Smooth muscle cell (in vitro differentiated cells): ENCODE results near the gene STK35. TPM values are rescaled to one million over a fixed set of nuclear protein-coding genes. Genes with fewer than 3 reads are reported as not detected.

Experiments used
- DNase-seq: peaks from one replicate; lab custom pipeline; 2025; ENCODE audit not compliant: unreplicated experiment; lab: John Stamatoyannopoulos, UW
- H2AFZ ChIP-seq: fragments of 200-600 bp; sonication (generic); 2 replicates; pipeline ENCODE4 v1.6.0; 2016; ENCODE audit warnings: antibody characterized with exemption, low read depth, mild to moderate bottlenecking
- H3F3A ChIP-seq: fragments of 200-600 bp; sonication (generic); 2 replicates; pipeline ENCODE4 v1.6.0; 2017; ENCODE audit warnings: antibody characterized with exemption, low read depth
- H3K27ac ChIP-seq: fragments of 200-600 bp; sonication (generic); 2 replicates; pipeline ENCODE4 v1.5.1; 2016; ENCODE audit warnings: low read depth, mild to moderate bottlenecking
- H3K27me3 ChIP-seq: fragments of 200-600 bp; sonication (generic); 2 replicates; pipeline ENCODE4 v1.6.1; 2016; ENCODE audit warnings: low read depth, mild to moderate bottlenecking
- H3K36me3 ChIP-seq: fragments of 200-600 bp; sonication (generic); 2 replicates; pipeline ENCODE4 v1.5.1; 2016; ENCODE audit warnings: low read depth
- H3K4me1 ChIP-seq: fragments of 200-600 bp; sonication (generic); 2 replicates; pipeline ENCODE4 v1.5.1; 2016; ENCODE audit warnings: low read depth
- H3K4me2 ChIP-seq: fragments of 200-600 bp; sonication (generic); 2 replicates; pipeline ENCODE4 v1.6.0; 2016; ENCODE audit warnings: mild to moderate bottlenecking
- H3K4me3 ChIP-seq: fragments of 200-600 bp; sonication (generic); 2 replicates; pipeline ENCODE4 v1.5.1; 2016; ENCODE audit warnings: mild to moderate bottlenecking
- H3K79me2 ChIP-seq: fragments of 200-600 bp; sonication (generic); 2 replicates; pipeline ENCODE4 v1.6.0; 2016; ENCODE audit warnings: low read depth, mild to moderate bottlenecking
- H3K9ac ChIP-seq: fragments of 200-600 bp; sonication (generic); 2 replicates; pipeline ENCODE4 v1.6.0; 2016; ENCODE audit warnings: low read depth
- H3K9me3 ChIP-seq: fragments of 200-600 bp; sonication (generic); replicated peaks from 2 replicates; pipeline ENCODE4 v1.5.1; 2016; ENCODE audit warnings: low read depth
- H4K20me1 ChIP-seq: fragments of 200-600 bp; sonication (generic); 2 replicates; pipeline ENCODE4 v1.6.0; 2016; ENCODE audit warnings: low read depth
- WGBS: methylation state at CpG from one replicate; pipeline ENCODE4 v1.1.7; 2016; ENCODE audit warnings: low lambda C conversion rate; 5-methylcytosine and 5-hydroxymethylcytosine counted together
- polyA plus RNA-seq: library from polyadenylated mRNA; unstranded; fragments of >200 nt; fragmentation: Nextera tagmentation; extraction: Ambion mirVana; gene quantifications from 2 replicates; pipeline ENCODE4 v1.2.1, GENCODE V29; 2016
- total RNA-seq: library from RNA; depleted of rRNA; stranded (reverse); fragments of >200 nt; gene quantifications from 2 replicates; pipeline ENCODE4 v1.2.3, GENCODE V29; 2014
- TF ChIP-seq, protein P1 (sequence below): fragments of 200-600 bp; sonication (generic); IDR thresholded peaks from 2 replicates; pipeline ENCODE4 v1.5.1; 2017; ENCODE audit warnings: borderline replicate concordance, mild to moderate bottlenecking, antibody characterized with exemption; ENCODE audit not compliant: insufficient read depth, poor library complexity, severe bottlenecking

Gene STK35
- total and polyA plus RNA-seq, 2 experiments from 2014 or later: 9.6 to 14.6 TPM

DNA sequence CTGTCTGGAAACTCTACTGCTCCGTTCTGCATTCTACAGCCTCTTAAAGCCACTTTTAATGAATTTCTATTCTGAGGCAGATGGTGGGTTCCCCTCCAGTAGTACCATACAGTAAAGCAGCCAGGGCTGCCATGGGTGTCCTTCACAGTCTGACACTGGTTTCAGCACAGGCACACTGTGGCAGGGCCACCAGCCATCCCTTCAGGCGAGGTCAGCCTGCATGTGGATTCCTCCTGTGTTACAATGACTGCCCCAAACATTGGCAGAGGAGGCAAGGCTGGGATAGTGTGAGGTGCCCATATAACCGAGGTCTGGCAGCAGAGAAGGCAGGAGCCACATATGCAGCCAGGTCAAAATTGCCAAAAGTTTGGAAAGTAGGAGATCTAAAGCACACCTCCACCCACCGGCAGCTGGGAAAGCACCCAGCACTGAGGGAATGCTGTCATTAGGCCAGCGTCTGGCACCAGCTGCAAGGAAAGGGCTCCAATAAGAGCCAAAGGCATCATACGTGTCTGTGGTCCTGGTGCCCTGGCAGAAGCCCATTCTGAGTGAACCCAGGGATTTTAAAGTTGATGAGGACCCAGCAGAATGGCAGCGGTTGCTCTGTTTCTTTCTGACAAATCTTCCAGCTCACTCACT is 24.0 kb downstream of the STK35 start:
- H3K79me2 ChIP-seq: peaks cover 96% of the 10 kb centered on the region
- H3K27me3 ChIP-seq: no peaks in the 10 kb centered on the region
- H3K36me3 ChIP-seq: no peaks in the 10 kb centered on the region
- no peak overlapping the region for H2AFZ ChIP-seq
- H3K27ac ChIP-seq: no peak overlapping the region
- 94% methylated on average over 7 of the region's 7 CpGs for WGBS
- no peak overlapping the region for H3K4me2 ChIP-seq
- no peak overlapping the region for H3K4me3 ChIP-seq
- peaks cover 88% of the 10 kb centered on the region for H4K20me1 ChIP-seq
- TF ChIP-seq, protein P1, sequence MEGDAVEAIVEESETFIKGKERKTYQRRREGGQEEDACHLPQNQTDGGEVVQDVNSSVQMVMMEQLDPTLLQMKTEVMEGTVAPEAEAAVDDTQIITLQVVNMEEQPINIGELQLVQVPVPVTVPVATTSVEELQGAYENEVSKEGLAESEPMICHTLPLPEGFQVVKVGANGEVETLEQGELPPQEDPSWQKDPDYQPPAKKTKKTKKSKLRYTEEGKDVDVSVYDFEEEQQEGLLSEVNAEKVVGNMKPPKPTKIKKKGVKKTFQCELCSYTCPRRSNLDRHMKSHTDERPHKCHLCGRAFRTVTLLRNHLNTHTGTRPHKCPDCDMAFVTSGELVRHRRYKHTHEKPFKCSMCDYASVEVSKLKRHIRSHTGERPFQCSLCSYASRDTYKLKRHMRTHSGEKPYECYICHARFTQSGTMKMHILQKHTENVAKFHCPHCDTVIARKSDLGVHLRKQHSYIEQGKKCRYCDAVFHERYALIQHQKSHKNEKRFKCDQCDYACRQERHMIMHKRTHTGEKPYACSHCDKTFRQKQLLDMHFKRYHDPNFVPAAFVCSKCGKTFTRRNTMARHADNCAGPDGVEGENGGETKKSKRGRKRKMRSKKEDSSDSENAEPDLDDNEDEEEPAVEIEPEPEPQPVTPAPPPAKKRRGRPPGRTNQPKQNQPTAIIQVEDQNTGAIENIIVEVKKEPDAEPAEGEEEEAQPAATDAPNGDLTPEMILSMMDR: no peak
- no peak overlapping the region for H3K9ac ChIP-seq
- no peaks in the 10 kb centered on the region for H3K9me3 ChIP-seq
- H3F3A ChIP-seq: no peaks in the 10 kb centered on the region
- DNase-seq: no peak
- H3K4me1 ChIP-seq: peaks cover 5% of the 10 kb centered on the region

DNA sequence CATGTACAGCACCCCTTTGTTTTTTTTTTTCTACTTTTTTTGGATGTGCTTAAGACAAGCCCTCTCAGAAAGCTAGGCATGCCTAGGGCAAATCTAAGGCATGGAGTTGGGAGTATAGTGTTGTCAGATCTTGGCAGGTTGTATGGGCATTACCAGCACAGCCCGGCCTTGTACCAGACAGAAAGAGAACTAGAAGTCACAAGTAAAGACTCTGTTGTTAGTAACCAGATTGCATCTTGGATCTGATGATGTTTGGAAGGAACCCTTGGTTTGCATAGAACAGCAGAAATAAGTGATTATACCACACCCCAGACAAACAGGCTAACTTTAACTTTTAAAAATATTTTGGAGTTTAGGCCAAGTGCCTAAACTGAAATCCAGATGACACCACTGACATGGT is 25.6 kb downstream of the STK35 start:
- no peaks in the 10 kb centered on the region for H3K27me3 ChIP-seq
- TF ChIP-seq, protein P1: no peak
- no peak overlapping the region for H3K9ac ChIP-seq
- H3K79me2 ChIP-seq: peaks cover 97% of the 10 kb centered on the region
- peaks cover 78% of the 10 kb centered on the region for H4K20me1 ChIP-seq
- 97% methylated on average over 1 of the region's 1 CpG for WGBS
- H3K4me1 ChIP-seq: peaks cover 21% of the 10 kb centered on the region
- no peak overlapping the region for H3K4me3 ChIP-seq
- no peaks in the 10 kb centered on the region for H3K36me3 ChIP-seq
- DNase-seq: no peak
- no peak overlapping the region for H3K4me2 ChIP-seq
- H3K9me3 ChIP-seq: no peaks in the 10 kb centered on the region
- H3K27ac ChIP-seq: no peak overlapping the region
- peaks cover 8% of the 10 kb centered on the region for H3F3A ChIP-seq
- H2AFZ ChIP-seq: no peak overlapping the region

DNA sequence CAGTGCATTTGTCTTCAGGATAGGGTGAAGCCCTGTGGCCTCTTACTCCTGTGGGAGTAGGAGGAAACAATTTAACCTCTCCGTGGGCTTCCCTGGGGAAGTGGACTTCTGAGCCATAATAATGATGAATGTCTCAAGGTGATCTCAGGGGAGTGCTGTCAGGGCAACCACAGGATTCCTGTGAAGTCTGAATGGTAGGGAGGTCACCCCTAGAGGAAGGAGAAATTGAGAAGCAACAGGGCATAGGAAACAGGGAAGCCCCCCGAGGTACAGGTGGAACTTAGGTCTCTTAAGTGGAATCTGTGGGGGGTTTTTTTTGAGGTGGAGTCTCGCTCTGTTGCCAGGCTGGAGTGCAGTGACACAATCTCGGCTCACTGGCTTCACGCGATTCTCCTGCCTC is 26.9 kb downstream of the STK35 start:
- Histone ChIP-seq H3K79me2 (peaks cover 88% of the 10 kb centered on the region), H3K36me3 (no peaks in the 10 kb centered on the region), H3F3A (peaks cover 19% of the 10 kb centered on the region), H3K4me3 (no peak overlapping the region), H4K20me1 (peaks cover 65% of the 10 kb centered on the region), H3K27ac (no peak overlapping the region), H3K4me1 (peaks cover 34% of the 10 kb centered on the region), H3K9ac (no peak overlapping the region), H3K4me2 (no peak overlapping the region), H3K27me3 (no peaks in the 10 kb centered on the region), H2AFZ (no peak overlapping the region), H3K9me3 (no peaks in the 10 kb centered on the region)
- TF ChIP-seq, protein P1: no peak
- 91% methylated on average over 5 of the region's 6 CpGs for WGBS
- DNase-seq: no peak

DNA sequence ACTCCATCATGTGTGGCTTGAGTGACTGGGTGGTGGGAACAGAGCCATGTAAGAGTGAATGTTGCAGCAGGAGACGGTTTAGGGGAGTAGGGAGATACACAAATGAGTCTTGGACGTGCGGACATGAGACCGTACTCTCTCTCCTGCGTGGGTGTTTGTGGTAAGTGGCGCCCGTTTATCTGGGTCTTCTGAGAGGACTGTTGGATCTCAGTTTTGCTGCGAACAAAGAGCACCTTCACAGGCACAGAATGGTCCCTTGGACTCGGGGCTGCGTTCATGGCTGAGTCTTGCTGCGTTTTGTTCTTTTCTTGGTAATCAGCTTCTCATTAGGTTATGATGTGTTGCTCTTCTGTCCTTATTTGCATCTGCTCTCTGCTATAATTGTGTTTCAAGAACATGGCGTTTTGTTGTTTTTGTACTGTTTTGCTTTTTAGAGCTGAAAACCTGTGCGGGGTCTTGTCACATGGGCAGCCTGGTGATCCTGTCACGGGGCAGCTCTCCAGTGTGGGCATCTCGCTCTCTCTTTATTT is 28.5 kb downstream of the STK35 start:
- H3K9ac ChIP-seq: no peak overlapping the region
- no peak overlapping the region for H2AFZ ChIP-seq
- peak overlapping the region; percentile 48 for H3K4me2 ChIP-seq
- H4K20me1 ChIP-seq: peaks cover 55% of the 10 kb centered on the region
- no peak for DNase-seq
- H3K79me2 ChIP-seq: peaks cover 83% of the 10 kb centered on the region
- no peaks in the 10 kb centered on the region for H3K36me3 ChIP-seq
- peak overlapping the region; percentile 99 for H3K27ac ChIP-seq
- WGBS: 70% methylated on average over 15 of the region's 15 CpGs
- peaks cover 44% of the 10 kb centered on the region for H3K4me1 ChIP-seq
- H3F3A ChIP-seq: peaks cover 25% of the 10 kb centered on the region
- no peak overlapping the region for H3K4me3 ChIP-seq
- TF ChIP-seq, protein P1: no peak
- no peaks in the 10 kb centered on the region for H3K9me3 ChIP-seq
- H3K27me3 ChIP-seq: no peaks in the 10 kb centered on the region
